Measurements from ENCODE around the gene ERP44.
"Not testable (repeated sequence)": the region's sequence is repeated elsewhere in the genome, so short reads cannot be mapped to it uniquely, and the experiment has no call there.

Gene ERP44

GRCh38 chr9:100070104-100071041 lies 28.4 kb downstream of the ERP44 start:
- in situ Hi-C loops (cut with MboI; ENCODE audit: low sequenced_read_pairs, unreplicated experiment): no loop called here
- TF ChIP-seq, protein P1, sequence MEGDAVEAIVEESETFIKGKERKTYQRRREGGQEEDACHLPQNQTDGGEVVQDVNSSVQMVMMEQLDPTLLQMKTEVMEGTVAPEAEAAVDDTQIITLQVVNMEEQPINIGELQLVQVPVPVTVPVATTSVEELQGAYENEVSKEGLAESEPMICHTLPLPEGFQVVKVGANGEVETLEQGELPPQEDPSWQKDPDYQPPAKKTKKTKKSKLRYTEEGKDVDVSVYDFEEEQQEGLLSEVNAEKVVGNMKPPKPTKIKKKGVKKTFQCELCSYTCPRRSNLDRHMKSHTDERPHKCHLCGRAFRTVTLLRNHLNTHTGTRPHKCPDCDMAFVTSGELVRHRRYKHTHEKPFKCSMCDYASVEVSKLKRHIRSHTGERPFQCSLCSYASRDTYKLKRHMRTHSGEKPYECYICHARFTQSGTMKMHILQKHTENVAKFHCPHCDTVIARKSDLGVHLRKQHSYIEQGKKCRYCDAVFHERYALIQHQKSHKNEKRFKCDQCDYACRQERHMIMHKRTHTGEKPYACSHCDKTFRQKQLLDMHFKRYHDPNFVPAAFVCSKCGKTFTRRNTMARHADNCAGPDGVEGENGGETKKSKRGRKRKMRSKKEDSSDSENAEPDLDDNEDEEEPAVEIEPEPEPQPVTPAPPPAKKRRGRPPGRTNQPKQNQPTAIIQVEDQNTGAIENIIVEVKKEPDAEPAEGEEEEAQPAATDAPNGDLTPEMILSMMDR (IDR thresholded peaks at IDR 0.05; ENCODE audit: borderline replicate concordance, control extremely low read depth, extremely low read depth, insufficient read depth, missing control alignments): no peak
- DNase-seq (ENCODE audit: low spot score): no peak

- DNase-seq (ENCODE audit: low spot score); in situ Hi-C loops (cut with MboI; ENCODE audit: low sequenced_read_pairs, unreplicated experiment): not testable (repeated sequence)
Measured at GRCh38 chr9:100069068-100069467, 29.7 kb downstream of the ERP44 start.

- DNase-seq (ENCODE audit: low spot score); in situ Hi-C loops (cut with MboI; ENCODE audit: low sequenced_read_pairs, unreplicated experiment): not testable (repeated sequence)
Measured at GRCh38 chr9:100067990-100068389, 30.8 kb downstream of the ERP44 start.

- in situ Hi-C loops (cut with MboI; ENCODE audit: low sequenced_read_pairs, unreplicated experiment): no loop called here
- TF ChIP-seq, protein P1 (IDR thresholded peaks at IDR 0.05; ENCODE audit: borderline replicate concordance, control extremely low read depth, extremely low read depth, insufficient read depth, missing control alignments): no peak
- peak; percentile 41 for DNase-seq (ENCODE audit: low spot score)
Measured at GRCh38 chr9:100066539-100066938, 32.3 kb downstream of the ERP44 start.

GRCh38 chr9:100064872-100065581 lies 33.8 kb downstream of the ERP44 start:
- in situ Hi-C loops (cut with MboI; ENCODE audit: low sequenced_read_pairs, unreplicated experiment): no loop called here
- DNase-seq (ENCODE audit: low spot score): no peak
- TF ChIP-seq, protein P1 (IDR thresholded peaks at IDR 0.05; ENCODE audit: borderline replicate concordance, control extremely low read depth, extremely low read depth, insufficient read depth, missing control alignments): no peak

DNA sequence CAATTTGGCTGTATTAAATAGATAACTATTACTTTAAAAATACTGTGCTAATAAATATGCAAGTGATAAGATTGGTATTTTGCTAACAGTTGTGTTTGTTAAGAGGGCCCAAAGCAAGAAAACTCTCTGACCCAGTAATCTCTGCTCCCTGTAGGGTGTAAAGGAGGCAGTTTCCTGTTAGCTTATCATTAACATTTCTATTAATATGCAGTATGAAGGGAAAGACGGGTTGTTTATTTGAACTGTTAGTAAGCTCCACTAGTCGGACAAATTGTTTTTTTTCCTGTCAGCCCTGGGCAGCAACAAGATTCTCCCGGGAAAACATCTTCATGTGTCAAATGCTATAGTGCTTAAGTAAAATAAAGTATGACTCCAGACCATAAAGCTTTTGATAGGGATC lies 35.6 kb downstream of the ERP44 start:
- in situ Hi-C loops (cut with MboI; ENCODE audit: low sequenced_read_pairs, unreplicated experiment): no loop called here
- TF ChIP-seq, protein P1 (IDR thresholded peaks at IDR 0.05; ENCODE audit: borderline replicate concordance, control extremely low read depth, extremely low read depth, insufficient read depth, missing control alignments): no peak
- no peak for DNase-seq (ENCODE audit: low spot score)

GRCh38 chr9:100062683-100063082 lies 36.1 kb downstream of the ERP44 start:
- DNase-seq (ENCODE audit: low spot score); in situ Hi-C loops (cut with MboI; ENCODE audit: low sequenced_read_pairs, unreplicated experiment): not testable (repeated sequence)
